ENCODE data around the gene ZNF784.
"Not testable (repeated sequence)": the region's sequence is repeated elsewhere in the genome, so short reads cannot be mapped to it uniquely, and the experiment has no call there.

ZNF784 gene

DNA sequence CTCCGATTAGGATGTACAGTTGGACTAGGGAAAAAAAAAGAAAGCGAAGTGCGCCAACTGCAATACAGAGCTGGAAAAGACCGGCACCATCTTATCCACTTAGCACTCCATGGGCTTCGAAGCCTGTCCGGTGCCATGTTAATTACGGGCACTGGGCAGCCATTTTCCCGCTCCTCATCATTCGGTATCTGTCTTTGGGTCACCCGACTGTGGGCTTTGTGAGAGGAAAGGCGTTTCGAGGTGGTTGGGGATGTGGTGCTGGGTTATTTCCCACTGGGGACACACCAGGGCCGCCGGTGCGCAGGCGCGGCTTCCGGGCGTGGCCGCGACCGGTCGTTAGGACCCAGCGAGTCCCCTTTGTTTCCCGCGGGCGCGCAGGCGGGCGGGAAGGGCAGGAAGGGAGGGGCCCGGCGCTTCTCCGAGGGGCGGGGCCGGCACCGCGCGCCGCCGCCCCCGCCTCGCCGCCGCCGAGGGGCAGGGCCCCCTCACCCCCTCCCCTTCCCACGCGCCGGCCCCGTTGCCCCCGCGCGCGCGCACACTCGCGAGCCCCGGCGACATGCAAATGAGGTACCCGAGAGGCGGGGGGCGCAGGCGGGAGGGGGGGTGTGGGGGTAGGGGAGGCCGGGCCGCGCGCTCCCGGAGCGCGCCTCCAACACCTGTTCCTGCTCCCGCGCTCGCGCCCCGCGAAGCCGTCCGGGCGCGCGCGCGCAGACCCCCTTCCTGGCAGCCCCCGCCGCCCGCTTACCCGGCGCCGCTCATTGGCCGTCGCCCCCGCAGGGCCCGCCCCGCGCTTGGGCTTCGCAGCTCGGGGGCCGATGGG lies 24.3 kb downstream of the ZNF784 start, which contains the start of gene ZNF524:
TSS of gene ZNF524 (plus strand) at position 447 of the 820 bp plus-strand sequence. CDS start 1,825 bp downstream, outside the sequence.
- DNase-seq: peak; percentile 88

DNA sequence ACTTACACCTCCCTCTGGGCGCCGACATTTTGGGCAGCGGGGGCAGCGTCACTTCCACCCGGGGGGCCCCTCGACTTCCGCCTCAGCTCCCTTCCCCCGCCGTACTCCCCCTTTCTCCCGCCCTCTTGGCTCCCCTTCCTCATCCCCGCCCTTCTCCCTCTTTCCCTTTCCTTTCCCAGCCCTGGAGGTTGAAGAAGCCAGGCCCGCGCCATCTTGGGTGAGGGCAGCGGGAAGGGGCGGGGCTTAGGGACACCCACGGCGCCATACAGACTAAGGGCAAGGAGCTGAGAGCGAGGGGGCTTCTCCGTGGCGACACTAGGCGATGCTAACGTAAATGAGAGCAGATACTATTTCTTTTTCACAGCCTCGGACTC lies 24.9 kb downstream of the ZNF784 start, which contains the start of gene FIZ1:
TSS of gene FIZ1 (minus strand) at position 50 of the 374 bp plus-strand sequence. CDS start 1,652 bp downstream, outside the sequence.
- DNase-seq: peak; percentile 97

DNA sequence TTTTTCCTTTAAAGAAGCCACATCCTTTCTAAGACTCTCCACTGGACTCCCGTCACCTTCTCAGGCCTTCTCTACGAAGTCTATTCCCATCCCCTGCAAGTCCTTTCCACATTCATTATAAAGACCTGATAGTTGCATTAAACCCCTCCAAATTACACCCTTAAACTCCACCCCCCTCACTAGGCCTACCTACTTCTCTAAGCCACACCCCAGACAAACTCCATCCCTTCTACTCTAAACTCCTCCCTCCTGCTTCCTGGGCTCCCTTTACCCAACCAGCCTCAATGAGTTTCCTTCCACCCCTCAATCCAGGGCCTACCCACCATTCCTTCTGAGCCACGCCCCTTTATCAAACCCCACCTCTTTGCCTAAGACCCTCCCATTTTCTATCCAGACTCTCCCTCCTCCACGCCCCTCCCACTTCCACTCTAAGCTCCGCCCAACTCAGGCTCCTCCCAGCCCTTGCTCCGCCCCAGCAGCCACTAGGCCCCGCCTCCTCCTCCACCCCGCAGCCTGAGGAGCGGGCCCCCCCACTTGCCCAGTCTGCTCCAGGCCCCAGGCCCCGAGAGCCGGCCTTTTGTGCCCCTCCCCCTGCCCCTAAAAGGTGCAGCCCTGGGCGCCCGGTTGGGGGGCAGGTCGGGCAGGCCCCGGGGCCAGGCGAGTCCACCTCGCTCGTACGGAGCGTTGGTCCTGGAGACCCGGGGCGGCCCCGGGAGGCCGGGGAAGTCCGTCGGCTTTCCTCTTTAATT lies 25.5 kb downstream of the ZNF784 start:
- DNase-seq: peak; percentile 84

DNA sequence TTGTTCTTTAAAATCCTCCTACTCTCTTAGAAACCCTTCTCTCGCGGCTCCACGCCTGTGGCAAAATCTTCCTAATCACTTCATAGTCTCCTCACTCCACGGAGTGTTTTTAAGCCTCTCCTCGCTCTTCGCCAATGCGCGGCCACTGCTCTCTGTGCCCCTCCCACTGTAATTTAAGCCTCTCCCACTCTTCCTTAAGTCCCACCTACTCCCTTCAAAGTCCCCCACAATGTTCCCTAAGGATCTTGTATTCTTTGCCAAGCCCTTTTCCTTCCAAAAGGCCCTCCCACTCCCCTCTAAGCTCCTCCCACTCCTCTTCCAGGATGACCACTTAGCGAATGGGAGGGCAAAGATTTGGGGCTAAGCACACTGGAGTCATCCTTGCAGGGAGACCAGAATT lies 26.3 kb downstream of the ZNF784 start:
- no peak for DNase-seq

DNA sequence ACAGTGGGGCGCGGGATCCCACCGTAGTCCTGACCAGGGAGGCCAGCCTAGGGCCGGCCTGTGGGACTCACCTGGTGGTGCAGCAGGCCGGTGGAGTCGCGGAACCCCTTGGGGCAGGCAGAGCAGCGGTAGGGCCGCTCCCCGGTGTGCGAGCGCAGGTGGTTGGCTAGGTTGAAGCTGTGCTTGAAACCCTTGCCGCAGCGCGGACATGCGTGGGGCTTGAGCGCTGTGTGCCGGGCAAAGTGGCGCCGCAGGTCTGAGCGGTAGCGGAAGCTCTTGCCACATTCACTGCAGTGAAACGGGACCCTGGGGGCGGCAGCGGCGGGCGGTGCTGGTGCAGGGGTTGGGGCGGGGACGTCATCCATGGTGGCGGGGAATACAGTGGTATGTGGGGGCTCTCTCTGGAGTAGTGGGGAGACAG lies 26.9 kb downstream of the ZNF784 start:
- no peak for DNase-seq

DNA sequence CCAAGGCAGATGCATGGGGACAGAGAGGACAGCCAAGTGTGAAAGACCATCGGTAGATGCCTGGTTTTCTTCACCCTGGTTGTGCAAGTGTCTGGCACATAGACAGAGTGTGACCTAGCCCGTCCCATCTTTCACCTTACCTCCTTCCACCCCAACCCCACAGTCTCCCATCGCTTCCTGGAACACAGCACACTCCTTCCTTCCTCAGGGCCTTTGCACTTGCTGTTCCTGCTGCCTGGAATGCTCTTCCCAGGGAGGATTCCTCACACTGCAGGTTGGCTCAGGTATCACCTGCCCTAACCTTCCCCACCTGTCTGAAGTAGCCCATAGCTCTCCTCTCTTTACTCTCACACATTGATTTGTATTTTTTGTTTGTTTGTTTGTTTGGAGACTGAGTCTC lies 28.1 kb downstream of the ZNF784 start:
- no peak for DNase-seq

DNA sequence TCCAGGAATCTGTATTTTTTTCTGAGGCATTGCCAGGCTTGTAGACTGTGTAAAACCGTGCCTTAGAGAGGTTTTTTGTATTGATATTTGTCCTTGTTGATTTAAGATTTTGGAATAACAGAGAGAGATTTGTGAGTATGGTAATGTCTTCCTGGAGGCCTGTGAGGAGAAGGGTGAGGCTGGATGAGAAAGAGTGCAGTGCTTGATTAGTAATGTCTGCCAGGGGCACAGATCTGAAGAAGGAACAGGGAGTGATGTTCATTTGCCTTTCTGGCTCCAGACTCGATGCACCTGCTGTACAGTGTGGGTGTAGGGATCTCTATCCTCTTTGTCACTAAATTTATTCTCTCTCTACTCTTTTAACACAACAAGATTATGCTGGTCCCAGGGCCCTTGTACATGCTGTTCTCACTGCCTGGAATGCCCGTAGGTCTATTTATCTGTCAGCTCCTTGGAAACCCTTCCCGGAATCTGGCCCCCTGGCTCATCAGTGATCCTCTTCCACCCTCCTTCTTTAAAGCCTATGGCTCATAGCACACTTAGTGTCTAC lies 29.3 kb downstream of the ZNF784 start:
- no peak for DNase-seq

DNA sequence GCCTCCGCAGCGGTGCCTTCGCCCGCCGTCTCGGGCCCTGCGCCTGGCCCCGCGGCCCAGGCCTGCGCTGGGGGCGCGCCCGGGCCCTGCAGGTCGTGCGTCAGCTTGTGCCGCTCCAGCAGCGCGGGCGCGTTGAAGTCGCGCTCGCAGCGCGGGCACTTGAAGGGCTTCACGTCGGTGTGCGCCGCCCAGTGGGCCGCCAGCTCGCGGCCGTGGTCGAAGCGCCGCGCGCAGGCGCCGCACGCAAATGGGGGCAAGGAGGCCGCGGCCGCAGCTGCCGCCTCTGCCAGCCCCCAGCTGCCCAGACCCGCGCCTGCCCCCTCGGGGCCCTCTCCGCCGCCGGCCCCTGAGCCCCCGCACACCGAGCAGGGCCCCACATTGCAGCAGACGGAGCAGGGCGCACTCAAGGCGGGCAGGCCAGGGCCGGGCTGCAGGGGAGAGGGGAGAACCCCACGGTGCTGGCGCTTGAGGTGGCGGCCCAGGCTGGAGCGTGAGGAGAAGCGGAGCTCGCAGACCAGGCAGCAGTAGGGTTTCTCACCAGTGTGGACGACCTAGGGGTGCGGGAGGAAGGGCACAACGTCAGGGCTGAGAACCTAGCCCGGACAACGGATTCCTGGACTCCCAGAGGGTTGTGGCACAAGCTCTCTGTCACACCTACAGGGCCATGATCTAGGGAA lies 31.1 kb downstream of the ZNF784 start:
- no peak for DNase-seq

DNA sequence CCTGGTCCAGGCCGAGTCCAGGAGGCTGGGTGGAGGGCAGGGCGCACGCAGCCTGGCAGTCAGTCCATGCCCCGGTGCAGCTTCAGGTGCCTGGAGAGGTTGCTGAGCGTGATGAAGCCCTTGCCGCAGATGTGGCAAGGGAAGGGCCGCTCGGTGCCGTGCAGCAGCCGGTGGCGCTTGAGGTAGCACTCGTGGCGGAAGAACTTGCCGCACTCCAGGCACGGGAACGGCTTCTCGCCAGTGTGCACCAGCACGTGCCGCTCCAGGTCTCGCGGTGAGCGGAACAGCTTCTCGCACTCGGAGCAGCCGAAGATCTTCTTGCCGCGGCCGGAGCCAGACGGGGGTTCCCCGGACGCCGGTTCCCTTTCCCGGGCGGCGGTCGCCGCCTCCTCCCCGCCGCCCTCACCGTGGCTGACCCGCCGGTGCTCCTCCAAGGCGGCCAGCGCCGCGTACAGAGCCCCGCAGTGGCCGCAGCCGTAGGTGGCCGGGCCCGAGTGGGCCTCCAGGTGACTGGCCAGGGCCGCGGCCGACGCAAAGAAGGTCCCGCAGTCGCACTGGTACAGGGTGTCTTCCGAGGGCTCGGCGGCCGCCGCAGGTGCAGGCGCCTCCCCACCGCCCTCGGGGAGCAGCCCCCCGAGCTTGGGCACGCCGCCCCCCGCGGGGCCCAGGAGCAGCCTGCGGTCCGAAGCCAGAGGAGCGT lies 31.8 kb downstream of the ZNF784 start:
- DNase-seq: no peak

DNA sequence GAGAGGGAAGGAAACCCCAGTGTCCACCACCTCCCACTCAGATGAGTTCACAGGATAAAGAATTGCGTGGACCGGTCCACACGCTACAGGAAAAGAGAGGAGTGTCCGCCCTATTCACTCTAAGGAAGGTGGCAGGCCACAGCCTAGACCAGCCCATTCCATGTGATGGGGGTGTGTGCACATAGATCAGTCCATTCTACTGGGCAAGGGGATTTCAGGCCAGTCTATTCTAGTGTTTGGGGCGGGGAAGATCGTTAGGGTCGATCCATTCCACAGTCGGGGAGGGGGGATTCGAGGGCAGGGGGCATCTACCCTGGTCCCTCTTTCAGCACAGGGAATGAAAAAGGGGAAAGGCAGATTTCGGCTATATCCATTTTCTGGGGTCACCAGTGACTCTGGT lies 32.8 kb downstream of the ZNF784 start:
- no peak for DNase-seq

DNA sequence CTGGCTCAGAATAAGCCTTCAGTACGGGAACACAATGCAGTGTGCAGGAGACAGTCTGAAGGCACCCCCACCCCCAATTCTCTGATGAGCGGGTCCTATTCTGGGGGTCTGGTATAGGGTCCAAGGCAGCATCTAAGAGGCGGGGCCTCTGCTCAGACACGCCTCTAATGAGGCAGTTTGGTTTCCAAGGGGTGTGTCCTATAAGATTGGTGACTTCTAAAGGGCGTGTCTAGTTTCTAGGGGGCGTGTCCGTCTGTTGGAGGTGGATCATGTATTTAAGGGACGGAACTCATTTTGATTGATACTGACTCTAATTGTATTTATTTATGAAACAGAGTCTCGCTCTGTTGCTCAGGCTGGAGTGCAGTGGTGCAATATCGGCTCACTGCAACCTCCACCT lies 33.7 kb downstream of the ZNF784 start:
- DNase-seq: no peak

DNA sequence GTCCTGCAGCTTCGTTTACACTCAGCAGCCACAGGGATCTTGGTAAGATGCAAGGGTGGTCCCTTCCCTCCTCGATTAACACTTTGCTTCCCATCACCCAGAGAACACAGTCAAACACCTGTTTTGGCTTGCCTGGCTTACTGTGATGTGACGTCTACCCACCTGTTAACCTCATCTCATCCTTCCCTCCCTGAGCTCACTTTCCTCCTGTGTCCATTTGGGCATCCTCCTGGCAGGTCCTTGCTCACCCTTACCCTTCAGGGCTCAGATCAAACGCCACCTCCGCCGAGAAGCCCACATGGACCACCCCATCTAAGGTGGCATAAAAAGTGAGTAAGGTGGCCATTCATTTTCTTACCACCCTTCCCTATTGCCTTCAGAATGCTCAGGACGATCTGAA lies 34.3 kb downstream of the ZNF784 start:
- no peak for DNase-seq

DNA sequence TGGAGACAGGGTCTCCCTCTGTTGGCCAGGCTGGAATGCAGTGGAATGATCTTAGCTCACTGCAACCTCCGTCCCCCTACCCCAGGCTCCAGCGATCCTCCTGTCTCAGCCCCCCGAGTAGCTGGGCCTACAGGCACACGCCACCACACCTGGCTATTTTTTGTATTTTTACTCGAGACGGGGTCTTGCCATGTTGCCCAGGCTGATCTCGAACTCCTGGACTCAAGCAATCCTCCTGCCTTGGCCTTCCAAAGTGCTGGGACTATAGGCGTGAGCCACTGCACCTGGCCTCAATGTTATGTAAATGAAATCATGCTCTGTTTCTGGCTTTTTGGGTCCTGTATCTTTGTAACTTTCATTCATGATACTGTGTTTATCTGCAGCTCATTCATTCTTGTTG lies 35.6 kb downstream of the ZNF784 start:
- DNase-seq: no peak

DNA sequence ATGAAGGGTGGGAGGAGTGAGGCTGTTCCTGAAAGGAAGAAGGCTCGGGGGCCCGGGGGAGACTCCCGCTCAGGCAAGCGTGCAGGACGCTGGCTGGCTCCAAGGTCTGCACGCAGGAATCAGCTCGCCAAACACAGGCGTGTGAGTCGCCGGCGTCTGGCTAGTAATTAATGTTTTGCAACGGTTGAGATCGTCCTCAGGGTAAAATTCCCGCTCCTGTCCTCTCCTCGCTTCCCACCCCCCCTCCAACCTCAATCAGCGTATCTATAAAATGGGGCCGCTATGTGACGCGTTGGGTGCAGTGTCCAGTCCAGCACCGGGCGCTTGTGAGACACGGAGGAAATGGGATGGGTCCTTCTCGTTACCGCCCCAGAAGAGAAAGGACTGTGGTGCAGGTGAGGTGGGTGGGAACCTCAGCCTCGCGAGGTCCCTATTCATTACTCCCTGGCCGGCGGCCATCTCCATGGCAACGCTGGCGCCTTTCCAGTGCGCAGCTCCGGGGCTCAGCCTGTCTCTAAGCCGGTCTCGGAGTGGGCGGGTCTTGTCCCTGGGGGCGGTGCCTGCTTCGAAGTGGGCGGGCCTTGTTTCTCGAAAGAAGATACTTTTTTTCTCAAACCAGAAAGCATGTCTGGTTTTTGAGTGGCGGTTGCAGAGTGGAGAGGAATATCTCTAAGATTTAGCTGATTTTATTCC lies 37.2 kb downstream of the ZNF784 start:
- peak; percentile 91 for DNase-seq

DNA sequence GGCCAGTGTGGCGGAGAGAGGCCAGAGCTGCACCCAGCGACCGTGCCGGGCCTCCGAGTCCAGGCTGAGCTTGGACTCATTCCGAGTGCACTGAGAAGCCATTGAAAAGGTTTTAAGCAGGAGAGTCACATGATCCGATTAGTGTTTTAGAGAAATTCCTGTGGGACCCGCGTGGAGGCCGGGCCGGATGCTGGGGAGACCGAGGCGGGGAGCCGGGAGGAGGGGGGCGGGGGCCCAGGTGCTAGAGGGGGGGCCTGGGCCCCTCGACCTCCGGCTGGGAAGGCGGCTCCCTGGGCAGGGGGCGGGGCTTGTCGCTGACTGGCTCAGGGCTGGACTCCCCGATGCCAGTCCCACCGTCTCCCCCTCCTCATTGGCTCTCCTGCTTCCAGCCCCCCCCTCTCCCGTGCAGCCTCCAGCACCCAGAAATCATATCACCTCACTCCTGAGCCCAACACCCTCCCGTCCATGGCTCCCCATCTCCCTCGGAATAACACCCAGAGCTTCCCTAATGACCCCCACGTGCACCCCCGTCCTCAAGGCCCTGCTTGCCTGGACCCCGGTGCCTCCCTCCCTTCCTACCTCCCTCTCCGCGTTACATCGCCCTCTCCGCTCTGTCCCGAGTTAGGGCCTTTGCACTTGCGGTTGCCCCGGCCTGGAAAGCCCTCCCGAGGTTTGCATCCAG lies 38.6 kb downstream of the ZNF784 start:
- DNase-seq: peak; percentile 29

DNA sequence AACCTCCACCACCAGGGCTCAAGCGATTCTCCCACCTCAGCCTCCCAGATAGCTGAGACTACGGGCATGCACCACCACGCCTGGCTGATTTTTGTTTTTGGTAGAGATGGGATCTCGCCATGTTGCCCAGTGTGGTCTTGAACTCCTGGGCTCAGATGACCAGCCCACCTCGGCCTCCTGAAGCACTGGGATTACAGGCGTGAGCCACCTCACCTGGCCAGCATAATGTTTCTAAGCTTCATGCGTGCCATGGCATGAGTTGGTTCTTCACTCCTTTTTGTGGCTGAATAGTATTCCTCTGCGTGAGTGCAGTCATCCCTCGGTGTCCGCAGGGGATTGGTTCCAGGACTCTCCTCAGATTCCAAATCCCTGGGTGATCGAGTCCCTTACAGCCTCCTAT lies 39.5 kb downstream of the ZNF784 start:
- no peak for DNase-seq

DNA sequence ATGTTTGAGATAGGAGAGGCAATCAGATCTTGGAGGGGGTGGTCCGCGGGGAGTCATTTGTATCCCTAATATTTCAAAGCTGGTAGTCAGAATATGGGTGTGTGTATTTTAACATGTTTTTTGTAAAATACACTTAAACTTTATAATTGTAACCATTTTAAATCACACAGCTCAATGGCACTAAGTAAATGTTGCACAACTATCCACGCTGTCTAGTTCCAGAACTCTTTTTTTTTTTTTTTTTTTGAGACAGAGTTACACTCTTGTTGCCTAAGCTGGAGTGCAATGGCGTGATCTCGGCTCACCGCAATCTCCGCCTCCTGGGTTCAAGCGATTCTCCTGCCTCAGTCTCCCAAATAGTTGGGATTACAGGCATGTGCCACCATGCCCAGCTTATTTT lies 40.5 kb downstream of the ZNF784 start:
- not testable (repeated sequence) for DNase-seq

DNA sequence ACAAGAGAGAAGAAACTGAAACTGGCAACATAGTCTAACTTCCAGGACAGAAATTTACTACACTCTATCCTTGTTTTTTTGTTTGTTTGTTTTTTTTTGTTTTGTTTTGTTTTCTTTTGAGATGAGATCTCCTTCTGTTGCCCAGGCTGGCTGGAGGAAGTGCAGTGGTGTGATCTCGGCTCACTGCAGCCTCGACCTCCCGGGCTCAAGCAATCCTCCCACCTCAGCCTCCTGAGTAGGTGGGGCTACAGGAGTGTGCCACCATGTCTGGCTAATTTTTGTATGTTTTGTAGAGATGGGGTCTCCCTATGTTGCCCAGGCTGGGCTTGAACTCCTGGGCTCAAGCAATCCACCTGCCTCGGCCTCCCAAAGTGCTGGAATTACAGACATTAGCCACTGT lies 42.1 kb downstream of the ZNF784 start:
- DNase-seq: not testable (repeated sequence)

DNA sequence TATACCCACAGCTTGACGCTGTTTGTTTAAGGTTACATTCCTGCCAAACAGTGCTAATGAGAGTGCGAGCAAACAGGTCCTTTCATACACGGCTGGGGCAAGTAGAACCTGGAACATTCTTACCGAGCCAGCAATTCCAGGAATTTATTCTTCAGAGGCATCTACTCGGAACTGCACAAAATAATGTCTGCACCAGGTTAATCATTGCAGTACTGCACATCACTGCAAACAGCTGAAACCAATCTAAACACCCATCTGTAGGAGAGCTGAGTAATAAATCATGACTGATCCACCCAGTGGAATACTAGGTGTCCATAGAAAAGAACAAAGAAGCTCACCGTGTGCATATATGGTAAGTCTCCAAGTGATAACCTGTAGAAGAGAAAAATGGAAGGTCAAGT lies 42.5 kb downstream of the ZNF784 start:
- no peak for DNase-seq

DNA sequence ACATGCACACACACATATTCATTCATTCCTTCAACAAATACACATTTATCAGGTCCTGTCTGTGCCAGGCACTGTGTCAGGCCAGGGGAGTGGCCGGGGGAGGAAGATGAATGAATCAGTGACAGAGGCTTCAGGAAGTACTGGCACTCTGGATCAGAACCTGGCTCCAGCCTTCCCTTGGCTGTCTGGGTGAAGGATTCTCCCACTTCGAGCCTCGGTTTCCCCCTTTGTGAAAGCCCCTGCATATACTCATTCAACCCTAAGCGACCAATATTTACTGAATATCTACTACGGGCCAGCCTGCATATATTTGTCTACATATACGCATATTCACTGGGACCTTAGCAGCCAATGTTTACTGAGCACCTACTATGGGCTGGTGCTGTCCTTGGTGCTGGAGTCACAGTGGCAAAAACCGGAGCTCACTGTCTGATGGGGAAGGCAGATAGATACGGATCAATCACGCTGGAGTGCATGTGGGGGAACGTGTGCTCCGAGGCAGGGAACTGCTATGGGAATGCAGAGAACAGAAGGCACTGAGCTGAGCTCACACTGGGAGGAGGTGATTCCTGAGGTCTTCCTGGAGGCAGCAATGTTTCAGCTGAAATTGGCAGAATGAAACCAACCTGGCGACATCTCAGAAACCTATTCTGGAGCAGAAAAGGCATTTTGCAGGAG lies 43.1 kb downstream of the ZNF784 start:
- DNase-seq: no peak
